CD4-positive, alpha-beta T cell treated with Interleukin-12 subunit alpha and Interleukin-12 subunit beta, for 1 hour (primary cell): ENCODE results near the gene SS18L1.

Source experiments
- DNase-seq: peaks from one replicate; pipeline ENCODE4 v3.0.0-alpha.2; 2020

The SS18L1 gene

DNA sequence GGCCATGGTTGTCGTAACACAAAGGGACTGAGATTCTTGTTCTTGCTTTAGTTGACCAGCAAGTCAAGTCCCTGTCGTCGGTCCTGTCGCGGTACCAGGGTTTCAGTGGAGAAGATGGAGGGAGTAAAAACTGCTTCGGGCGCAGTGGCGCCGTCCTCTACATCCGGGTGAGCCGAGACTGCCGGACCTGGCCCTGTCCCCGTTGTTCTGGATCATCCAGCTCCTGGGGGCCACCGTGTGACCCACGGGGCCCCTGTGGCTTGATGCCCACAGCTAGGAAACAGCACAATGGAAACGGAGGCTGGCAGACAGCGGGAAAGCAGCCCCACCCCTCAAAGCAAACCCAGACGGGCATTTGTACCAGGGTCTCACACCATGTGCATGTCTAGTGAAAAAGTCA is 54.2 kb downstream of the SS18L1 start:
- DNase-seq, result no peak

DNA sequence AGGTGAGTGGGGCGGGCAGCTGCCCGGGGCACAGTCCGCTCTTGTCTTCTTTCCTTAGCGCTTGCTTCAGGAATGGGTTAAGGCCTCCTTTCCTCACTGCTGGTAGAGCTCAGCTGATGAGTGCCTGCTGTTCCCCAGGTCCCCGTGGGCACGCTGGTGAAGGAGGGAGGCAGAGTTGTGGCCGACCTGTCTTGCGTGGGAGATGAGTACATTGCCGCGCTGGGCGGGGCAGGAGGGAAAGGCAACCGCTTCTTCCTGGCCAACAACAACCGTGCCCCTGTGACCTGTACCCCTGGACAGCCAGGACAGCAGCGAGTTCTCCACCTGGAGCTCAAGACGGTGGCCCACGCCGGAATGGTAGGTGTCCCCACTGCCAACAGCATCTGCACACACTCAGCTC is 54.9 kb downstream of the SS18L1 start:
- DNase-seq, result no peak

DNA sequence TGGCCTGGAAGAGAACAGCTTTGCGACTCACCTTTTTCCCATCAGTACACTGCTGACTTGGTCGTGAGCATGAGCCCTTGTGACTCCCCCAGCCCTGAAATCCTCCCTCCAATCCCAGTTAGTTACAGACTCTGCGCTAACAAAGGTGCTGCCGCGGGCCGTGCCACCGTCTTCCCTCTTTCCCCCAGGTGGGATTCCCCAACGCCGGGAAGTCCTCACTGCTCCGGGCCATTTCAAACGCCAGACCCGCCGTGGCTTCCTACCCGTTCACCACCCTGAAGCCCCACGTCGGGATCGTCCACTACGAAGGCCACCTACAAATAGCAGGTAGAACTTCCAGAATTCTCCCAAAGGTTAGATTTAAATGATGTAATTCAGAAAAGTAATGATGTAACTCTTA is 55.4 kb downstream of the SS18L1 start:
- DNase-seq, result no peak

DNA sequence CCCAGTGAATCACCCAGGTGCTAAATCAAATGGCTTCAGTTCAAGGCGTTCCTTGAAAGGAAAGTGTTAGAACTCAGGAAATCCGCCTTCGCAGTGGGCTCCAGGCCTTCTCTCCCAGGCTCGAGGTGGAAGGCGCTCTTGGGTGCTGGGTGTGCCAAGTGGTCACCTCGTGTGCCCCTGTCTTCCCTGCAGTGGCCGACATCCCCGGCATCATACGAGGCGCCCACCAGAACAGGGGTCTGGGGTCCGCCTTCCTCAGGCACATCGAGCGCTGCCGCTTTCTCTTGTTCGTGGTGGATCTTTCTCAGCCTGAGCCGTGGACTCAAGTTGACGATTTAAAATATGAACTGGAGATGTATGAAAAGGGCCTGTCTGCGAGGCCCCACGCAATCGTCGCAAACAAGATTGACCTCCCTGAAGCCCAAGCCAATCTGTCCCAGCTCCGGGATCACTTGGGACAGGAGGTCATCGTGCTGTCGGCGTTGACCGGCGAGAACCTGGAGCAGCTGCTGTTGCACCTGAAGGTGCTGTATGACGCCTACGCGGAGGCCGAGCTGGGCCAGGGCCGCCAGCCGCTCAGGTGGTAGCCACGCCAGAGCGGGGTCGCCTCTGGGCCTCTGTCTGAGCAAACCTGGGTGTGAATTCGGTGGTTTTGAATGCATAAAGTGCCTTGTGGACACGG is 57.1 kb downstream of the SS18L1 start:
- no peak for DNase-seq

DNA sequence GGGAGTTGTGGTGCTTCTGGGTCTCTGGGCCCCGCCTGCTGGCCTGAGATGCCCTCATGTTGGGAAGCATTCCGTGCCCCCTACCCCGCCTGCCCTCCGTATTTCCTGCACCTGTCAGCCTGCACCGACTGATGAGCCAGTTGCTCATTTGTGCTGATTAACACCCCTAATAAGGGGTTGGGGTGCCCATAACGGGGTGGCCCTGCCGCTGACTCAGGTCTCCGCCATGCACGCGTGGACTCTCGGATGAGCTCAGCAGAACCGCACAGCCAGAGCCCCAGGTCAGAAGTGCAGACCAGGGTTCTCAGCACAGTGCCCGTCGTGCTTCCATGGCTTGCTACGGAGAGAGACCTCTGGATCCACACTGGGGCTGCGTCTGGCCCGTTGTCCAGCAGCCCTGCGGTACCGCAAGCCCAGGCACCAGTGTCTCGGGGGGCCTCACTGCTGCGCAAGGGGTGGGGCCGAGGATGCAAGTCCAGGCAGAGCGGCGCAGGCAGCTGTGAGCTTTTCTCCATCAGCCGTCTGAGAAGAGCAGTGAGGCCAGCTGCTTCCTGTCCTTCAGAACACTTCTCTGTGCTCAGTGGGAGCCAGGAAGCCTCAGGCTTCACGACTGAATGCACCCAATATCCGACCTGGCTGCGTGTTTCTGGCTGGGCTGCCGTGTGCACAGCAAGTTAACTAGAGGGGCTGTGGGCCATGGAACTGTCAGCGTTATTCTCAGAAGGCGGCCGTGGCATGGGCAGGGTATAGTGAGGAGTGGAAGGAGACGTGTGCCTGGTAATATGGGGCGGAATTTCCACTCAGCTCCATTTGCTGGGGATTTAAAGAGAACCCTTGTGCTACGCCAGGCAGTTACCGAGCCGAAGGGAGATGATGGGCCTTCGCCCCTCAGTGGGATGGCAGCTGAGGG is 57.9 kb downstream of the SS18L1 start:
- DNase-seq, result no peak

DNA sequence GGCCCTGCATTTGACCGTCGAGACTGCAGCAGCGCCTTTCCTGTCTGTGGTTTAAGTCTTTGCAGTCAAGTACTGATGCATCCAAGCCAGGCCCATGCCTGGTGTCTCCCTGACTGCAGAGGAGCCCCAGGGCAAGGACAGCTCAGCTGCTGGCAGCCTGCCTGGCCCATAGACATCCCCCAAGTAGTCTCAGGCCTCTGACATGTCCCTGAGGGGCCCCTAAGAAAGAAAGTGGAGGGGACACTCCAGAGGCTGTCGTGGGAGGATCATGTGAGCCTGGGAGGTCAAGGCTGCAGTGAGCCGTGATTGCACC is 58.5 kb downstream of the SS18L1 start:
- DNase-seq, result no peak

DNA sequence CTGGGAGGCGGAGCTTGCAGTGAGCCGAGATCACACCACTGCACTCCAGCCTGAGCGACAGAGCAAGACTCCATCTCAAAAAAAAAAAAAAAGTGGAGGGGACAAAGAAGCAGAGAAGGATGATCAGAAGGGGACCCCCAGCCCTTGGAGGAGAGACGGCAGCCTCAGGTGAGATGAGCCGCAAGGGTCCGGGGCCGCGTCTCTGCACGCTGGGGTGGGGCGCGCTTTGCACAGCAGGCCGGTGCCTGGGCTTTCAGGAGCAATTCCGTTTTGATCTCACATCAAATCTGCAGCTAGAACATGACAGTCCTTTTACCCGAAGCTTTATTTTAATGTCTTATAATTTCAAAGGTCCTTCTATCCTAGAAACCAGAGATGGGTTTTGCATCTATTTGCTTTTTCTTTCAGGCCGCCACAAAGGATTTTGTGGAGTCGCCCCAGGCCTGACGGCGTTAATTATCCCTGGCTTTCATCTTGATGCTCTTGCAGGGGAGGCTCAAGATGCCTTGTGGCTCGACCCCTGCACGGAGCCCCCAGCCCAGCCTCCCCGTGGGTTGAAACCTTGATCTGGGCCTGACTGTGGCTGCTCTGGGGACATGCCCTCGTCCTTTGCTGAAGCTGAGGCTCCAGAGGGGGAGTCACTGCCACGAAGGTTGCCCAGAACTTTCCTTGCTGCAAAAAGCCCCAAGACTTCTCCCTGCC is 59.3 kb downstream of the SS18L1 start:
- no peak for DNase-seq

DNA sequence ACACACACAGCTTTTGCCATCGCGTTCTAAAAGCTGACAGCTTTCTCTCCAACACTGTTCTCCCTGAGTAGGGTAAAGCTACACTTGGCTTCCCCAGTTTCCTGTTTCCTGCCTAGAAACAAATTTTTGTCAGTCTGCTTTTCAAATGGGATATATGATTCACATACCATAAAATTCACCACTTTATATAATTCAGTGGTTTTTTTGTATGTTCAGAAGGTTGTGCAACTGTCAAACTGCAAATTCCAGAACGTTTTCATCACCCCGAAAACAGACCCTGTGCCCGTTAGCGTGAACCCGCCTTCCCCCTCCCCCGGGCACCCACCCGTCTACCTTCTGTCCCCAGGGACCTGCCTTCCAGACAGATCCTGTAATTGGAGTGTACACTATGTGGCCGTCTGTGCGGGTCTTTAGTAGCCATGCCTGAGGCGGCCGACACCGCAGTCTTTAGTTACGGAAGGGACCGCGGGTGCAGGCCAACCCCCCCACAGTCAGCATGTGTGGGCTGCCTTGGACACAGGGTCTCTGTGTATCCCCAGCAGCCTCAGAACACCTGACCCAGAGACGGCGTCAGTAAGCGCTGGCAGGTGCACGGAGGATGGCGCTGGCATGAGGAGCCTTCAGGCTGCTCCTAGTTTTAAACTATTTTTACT is 59.9 kb downstream of the SS18L1 start:
- no peak for DNase-seq

DNA sequence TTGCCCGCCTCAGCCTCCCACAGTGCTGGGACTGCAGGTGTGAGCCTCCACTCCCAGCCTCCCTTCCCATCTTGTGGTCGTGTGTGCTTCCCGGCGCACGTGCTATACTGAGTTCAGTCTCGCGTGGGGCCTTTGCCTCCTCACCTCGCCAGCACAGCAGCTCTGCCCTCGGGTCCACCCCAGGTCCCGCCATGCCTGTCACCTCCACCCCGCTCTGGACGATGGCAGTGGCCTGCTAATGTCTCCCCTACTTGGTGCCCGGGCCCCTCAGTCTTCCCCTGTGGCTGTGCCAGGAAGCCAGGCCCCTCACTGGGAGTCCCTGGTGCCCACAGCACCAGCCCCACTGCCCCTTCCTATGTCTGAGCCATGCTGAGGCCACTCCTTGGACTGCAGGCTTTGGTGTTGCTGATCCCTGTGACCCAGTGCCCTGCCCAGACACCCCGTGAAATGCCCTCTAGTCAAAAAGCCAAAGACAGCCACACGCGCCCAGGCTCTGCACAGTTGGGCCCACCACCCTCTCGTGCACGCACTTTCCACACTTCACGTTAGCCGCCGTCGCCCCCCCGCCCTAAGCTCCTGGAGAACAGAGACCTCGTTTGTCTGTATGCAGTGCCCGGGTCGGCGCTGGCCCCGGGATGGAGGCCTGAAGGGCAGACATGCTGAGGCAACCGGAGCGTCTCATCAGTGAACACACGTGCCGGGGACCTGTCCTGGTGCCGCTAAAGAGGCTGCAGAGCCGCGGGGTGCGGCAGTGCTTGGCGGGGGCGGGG is 62.2 kb downstream of the SS18L1 start:
- DNase-seq, result no peak

DNA sequence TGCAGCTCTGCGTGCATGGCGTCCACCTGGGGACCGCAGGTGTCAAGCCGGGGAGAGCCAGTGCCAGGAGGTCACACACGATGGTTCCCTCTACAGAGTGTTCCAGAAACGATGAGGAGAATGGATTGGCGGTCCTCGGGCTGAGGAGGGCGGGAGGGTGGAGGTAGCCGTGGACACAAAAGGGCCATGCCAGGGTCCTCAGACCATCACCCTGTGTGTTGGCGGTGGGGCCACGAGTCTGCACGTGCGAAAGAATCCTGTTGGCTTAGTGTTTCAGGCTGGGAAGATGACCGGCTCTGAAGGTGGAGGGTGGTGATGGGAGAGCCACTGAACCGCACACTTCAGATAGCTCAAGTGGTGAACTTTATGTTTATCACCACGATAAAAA is 62.8 kb downstream of the SS18L1 start:
- DNase-seq, result no peak

DNA sequence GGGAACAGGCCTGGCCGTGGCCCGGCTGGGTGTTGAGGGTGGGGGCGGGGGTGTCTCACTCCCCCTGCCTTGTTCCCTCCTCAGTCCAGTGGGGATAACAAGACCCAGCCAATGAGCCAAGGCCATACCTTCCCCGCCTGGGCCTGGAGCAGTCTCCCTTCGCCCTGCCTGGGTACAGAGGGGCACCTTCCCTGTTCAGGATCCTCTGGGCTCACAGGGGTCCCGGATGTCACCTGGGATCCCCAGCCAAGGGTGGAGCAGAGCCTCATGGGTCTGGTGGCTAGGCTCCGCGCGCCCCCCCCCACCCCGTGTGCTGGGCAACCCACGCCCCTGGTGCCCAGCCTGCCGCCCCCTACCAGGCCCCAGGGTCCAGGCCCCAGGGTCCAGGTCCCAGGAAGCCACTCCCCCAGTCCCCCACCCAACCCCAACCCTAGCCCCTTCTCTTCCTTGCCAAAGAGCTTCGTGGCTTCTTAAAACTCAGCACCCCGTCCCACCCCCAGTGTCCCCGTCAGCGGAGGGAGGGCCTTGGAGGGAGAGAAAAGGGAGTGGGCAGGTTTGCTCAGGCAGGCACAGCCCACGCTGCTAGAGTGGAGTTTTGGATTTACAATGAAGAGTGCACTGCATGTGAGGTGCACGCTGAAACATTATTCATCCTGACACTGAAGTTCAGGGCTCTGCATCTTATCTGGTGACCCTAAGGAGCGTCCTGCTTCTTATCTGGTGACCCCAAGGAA is 64.7 kb downstream of the SS18L1 start:
- DNase-seq, result no peak

DNA sequence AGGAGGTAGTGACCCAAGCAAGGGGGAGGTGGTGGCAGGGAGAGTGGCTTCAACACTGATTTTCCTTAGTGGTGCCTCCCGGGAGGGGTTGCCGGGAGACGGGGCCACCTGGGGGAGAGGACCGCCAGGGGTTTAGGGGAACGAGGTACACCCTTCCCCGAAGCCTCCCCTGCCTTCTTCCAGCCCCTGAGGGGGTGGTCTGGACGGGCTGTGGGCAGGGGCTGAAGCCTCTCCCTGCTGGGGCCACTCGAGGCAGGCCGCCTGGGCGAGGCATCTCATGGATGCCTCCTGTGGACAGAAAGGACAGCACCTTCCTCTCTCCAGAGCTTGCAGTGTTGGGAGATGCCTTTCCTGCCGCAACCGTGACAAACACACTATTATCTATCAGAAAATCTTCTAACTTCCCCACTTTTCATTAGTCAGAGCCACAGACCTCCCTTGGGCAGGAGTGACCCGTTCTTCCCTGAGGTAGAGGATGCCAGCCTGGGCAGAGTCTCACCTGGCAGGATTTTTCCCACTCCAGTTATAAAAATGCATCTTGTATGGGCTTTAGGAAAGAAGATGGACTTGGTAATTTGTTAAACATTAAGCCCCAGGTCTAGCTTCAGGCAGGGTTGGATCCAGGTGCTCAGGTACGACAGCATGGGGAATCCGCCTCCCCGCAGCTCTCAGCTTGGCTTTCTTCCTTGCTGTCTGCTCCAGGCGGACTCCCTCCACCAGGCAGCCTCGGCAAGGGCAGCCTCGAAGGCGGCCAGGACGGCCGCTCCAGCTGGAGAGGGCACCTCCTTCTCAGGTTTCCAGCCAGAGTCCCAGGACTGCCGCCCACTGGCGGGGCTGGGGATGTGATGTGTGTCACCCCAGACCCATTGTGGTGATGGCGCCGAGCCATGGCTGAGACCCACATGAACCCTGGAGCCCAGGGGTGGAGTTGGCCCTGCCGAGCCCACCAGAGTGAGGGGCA is 65.5 kb downstream of the SS18L1 start:
- no peak for DNase-seq

DNA sequence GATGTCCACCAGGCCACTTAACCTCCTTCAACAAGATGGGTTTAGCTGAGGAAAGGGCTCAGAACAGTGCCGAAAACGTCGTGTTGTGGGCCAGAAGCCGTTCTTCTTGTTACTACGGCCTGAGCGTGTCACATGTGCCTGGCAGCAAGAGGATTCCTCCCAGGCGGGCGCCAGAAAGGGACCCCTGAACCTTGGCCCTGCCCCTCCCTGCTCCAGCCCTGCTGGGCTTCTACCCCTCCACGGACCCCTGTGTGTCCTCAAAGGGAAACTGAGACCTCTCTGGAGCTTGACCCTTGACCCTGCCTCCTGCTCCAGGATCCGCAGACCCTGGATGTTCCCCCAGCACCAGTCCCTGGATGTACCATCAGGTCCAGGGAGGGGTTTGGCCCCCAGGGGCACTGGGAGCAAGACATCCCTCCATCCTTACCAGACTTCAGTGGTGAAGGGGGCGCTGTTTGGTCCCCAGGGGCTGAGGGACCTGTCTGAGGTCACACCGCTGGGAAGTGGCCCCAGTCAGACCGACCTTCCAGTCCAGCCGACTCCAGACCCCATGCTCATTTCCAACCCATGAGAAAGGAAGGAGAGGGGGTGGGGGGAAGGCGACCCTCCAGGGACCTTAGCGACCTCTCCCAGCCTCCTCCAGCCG is 66.4 kb downstream of the SS18L1 start:
- DNase-seq, result no peak

DNA sequence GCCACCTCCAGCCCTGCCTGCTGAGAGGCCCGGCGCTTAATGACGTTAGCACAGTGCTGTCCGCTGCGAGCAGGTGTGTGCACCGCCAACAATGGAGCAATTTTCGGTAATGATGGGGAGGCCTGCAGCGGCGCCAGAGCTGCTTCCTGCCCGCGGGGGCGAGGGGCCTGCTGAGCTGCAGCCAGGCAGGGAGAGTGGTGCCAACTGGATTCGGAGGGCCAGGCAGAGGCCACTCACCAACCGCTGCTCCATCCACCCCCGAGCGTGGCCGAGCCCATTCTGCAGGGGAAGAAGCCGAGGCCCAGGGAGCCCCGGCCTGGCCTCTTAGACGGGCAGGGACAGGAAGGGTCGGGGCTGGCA is 66.9 kb downstream of the SS18L1 start:
- no peak for DNase-seq

DNA sequence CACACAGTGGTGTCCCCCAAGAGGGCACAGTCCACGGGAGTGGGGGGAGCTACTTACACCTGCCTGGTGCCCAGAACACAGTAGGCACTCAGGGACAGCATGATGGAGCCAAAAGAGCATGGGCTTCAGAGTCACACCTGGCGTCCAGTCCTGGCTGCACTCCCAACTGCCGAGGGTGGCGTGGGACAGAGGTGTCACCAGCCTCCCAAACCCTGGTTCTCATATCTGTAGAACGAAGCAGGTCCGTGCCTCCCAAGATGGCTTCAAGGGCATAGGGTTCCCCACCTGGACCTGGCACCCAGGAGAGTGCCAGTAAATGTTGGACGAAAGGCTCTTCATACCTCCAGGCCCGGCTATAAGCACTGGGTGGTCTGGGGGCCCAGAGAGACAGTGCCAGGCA is 67.6 kb downstream of the SS18L1 start:
- no peak for DNase-seq

DNA sequence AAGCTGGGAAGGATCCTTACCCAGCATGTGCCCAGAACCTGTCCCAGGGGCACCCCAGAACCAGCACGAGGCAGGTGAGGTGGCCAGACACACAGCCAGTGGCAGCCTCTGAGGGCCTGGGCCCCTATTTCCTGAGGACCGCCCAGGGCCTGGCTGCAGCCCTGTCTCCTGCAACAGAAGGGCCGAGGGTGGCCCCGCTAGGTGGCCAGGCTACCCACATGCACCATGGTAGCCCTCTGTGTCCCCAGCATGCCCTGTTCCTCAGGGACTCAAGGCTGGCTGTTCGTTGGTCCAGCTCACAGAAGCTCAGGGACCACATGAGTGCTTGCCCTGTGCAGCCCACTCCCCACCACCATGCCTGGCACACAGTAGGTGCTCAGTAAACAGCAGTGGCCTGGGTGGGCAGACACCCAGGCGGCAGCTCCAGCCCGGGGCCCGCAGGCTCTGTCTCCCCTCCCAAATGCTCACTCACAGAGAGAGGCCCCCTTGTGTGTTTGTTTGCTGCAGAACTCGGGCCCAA is 68.3 kb downstream of the SS18L1 start:
- DNase-seq, result no peak

DNA sequence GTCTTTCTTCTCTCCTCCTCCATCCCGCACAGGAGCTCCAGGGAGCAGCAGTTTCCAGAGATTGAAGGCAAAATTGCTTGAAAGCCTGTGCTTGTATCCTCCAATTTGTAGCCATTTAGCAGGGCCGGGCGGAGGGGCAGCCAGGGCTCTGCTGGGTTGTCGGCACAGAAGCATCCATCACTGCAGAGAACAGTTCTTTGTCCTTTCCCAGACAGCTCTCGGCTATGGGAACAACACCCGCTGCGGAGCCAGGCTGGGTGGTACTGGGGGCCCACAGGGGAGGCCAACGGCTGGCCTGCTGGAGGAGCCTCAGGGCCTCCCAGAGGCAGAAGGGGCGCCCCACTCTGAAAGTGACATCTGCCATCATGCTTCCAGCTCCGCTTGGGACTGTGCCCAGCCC is 68.7 kb downstream of the SS18L1 start:
- DNase-seq, result no peak

DNA sequence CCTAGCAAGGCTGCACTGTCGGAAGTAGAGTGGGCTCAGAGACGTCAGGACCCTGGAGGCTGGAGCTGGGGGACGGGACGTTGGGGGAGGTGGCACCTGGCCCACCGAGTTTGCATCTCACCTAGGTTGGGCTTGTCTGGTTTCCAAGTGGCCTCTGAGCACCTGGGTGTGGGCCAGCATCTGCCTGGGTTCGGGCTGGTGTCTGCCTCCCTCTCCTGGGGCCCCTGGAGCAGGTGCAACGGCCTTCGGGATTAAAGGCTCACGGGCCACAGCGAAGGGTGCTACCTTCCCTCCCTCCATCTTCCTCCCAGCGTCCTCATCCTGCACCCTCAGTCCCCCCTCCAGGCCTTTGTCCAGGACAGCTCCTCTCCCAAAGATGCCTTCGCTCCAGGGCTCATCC is 70.5 kb downstream of the SS18L1 start:
- DNase-seq, result no peak

DNA sequence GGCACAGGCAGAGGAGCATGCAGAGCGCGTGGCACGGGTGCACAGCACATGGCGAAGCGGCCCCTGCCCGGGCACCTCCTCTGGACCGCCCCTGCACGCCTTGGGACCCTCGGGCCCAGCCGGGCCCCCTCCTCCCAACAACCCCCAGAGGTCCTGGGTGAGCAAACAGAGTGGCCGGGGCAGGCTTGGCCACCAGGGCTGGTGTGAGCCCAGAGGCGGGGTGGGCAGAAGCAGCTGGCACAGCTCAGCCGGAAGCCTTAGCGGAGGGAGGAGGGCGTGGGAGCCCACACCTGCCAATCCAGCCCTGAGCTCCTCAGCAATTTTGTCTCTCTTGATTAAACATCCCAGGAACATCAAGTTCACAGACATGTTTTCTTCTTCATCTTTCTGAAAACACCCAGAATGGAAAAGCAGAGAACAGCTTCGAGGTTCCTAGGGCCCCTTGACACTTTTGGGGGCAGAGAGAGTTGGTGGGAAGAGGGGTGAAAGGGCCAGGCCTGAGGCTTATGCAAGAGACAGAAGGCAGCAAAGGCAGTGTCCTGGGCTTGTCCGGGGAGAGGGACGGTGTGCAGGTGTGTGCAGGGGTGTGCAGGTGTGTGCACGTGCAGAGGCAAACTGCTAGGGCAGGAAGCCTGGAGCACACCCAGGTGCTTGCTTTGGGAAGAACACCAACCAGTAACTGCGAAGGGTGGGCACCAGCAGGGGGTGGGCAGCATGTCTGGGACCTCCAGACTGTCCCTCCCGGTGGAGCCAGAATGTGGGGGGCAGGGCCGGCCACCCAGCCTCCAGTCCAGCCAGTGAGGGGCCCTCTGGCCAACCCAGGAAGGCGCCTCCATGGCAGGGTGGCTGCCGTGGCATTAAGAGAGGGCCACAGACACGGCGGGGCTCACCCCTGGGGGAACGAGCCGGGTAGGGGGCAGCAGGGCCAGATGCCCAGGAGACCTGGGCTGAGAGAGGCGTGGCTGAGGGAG is 71.7 kb downstream of the SS18L1 start:
- DNase-seq, result no peak
